Ovary (tissue), 9 donors: ENCODE data around the gene PITX2. TPM values are rescaled to one million over a fixed set of nuclear protein-coding genes. Genes with fewer than 3 reads are reported as not detected.

Experiments used
- DNase-seq, 5 donors: peaks; one replicate each; pipeline ENCODE4 v3.0.0-alpha.2; 2019 to 2020
- H3K27ac ChIP-seq, 2 donors: fragments of 200-600 bp; one replicate each; pipeline versions ENCODE4 v1.5.1 to v1.8.0; 2019 to 2022
- H3K27me3 ChIP-seq: fragments of 200-600 bp; one replicate; pipeline ENCODE4 v1.8.0; 2022
- H3K36me3 ChIP-seq: fragments of 200-600 bp; sonication (generic); one replicate; pipeline ENCODE4 v1.5.1; 2019
- H3K4me1 ChIP-seq: one replicate; pipeline ENCODE4 v1.8.1; 2013; ENCODE audit warnings: mild to moderate bottlenecking, moderate library complexity; ENCODE audit not compliant: insufficient read depth
- H3K4me3 ChIP-seq: fragments of 200-600 bp; sonication (generic); one replicate; pipeline ENCODE4 v1.5.1; 2017
- H3K9me3 ChIP-seq, 2 donors: fragments of 200-600 bp in 1 of 2; sonication (generic) in 1 of 2; one replicate each; pipeline versions ENCODE4 v1.5.1 to v1.8.1; 2013 to 2019; ENCODE audit warnings: mild to moderate bottlenecking in 1 of 2, moderate library complexity in 1 of 2
- EP300 ChIP-seq: sonication (generic); formaldehyde crosslinking; IDR thresholded peaks from one replicate; pipeline ENCODE4 v1.6.1; 2017; ENCODE audit warnings: antibody characterized with exemption
- POLR2A ChIP-seq: fragments of 450-650 bp; IDR thresholded peaks from one replicate; pipeline ENCODE4 v1.6.1; 2017; ENCODE audit warnings: antibody characterized with exemption, mild to moderate bottlenecking, moderate library complexity
- WGBS, 3 donors: extraction: QIAGEN DNeasy Blood & Tissue Kit in 1 of 3; methylation state at CpG; one replicate each; pipeline versions ENCODE4 v1.1.5 to v1.1.7; 2013 to 2017; 5-methylcytosine and 5-hydroxymethylcytosine counted together
- intact Hi-C, 4 donors: fragments of 100-400 bp; cut with DNase I; formaldehyde crosslinking; loops; one replicate each; pipeline versions ENCODE4 v1.11.0 to v1.15.1; 2022 to 2023
- polyA plus RNA-seq, 2 donors: library from polyadenylated mRNA; stranded (reverse); fragments of 200-250 nt in 1 of 2; fragments of 350-450 nt in 1 of 2; fragmentation: Illumina TruSeq in 1 of 2; extraction: RNeasy Lipid Tissue Mini Kit (QIAGEN cat#74804) in 1 of 2; gene quantifications; one replicate each; pipeline ENCODE4 v1.2.3, GENCODE V29; 2013 to 2014
- total RNA-seq, 7 donors: library from RNA; depleted of rRNA in 2 of 7; stranded (reverse); fragments of >200 nt in 2 of 7; fragmentation: NEBNext Ultra II Directional in 3 of 7; extraction: Animal tissue kit (Norgen Biotek cat#: 25700) in 3 of 7; gene quantifications; one replicate each; pipeline versions ENCODE4 v1.1.0 to v1.2.4, GENCODE V29; 2016 to 2023
- TF ChIP-seq, protein P1 (sequence below), 3 donors: fragments of 450-650 bp in 2 of 3; fragments of 200-600 bp in 1 of 3; IDR thresholded peaks; one replicate each; pipeline versions ENCODE4 v1.5.1 to v1.8.0; 2016 to 2022; ENCODE audit warnings: antibody characterized with exemption in 3 of 3, mild to moderate bottlenecking in 1 of 3
- donor health status: DM: no; HTN: no; CAD: no; lungs with moderate emphysema.
- donor health status: DM: no; HTN: no; CAD: no.
- donor health status: Bipolar disorder and iron deficiency.
- donor health status: DM: yes; HTN: yes; CAD: no.
- donor health status: DM: no; HTN: no; CAD: no.
- donor health status: DM: yes; HTN: yes; CAD: no.

The PITX2 gene
- total and polyA plus RNA-seq, 9 donors: 0.15 to 0.24 TPM; not detected in 7

GRCh38 chr4:110625576-110626257 is 2.8 kb upstream of the PITX2 start:
- Histone ChIP-seq H3K27ac (no peak overlapping the region), H3K27me3 (no peaks in the 10 kb centered on the region), H3K4me1 (peaks cover 6% of the 10 kb centered on the region), H3K36me3 (no peaks in the 10 kb centered on the region), H3K4me3 (no peak overlapping the region), H3K9me3 (no peaks in the 10 kb centered on the region)
- intact Hi-C loops: no loop called here
- TF ChIP-seq POLR2A (no peak), EP300 (no peak)
- TF ChIP-seq, protein P1, sequence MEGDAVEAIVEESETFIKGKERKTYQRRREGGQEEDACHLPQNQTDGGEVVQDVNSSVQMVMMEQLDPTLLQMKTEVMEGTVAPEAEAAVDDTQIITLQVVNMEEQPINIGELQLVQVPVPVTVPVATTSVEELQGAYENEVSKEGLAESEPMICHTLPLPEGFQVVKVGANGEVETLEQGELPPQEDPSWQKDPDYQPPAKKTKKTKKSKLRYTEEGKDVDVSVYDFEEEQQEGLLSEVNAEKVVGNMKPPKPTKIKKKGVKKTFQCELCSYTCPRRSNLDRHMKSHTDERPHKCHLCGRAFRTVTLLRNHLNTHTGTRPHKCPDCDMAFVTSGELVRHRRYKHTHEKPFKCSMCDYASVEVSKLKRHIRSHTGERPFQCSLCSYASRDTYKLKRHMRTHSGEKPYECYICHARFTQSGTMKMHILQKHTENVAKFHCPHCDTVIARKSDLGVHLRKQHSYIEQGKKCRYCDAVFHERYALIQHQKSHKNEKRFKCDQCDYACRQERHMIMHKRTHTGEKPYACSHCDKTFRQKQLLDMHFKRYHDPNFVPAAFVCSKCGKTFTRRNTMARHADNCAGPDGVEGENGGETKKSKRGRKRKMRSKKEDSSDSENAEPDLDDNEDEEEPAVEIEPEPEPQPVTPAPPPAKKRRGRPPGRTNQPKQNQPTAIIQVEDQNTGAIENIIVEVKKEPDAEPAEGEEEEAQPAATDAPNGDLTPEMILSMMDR (IDR thresholded peaks at IDR 0.05): no peak
- WGBS, 3 donors: 6 to 9% (median 8%) methylated on average over 9 of the region's 9 CpGs
- DNase-seq: no peak

DNA sequence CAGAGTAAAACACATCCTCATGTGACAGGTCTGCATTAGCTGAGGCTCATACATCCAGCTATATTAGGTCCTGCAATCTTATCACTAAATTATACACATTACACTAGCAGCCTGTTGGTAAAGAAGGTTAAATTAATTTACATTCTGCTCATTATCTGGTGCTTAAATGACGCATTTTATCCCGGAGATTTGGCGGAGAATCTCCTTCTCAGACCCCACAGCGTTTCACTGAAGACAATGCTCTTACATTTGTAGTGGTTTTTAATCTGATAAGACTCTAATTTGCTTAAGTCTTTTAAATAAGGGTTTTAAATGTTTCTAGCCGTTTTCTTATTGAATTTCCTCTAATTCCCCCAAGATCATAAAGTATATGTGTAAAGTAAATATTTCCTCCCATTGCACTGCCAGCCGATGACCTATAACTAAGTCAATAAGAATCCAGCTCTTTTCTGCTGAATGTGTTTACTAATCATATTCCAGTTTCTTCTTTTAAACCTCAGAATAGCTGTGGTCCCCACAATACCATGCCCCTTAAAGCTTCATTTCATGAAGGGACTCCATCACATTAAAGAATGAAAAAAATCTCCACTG is 2.1 kb upstream of the PITX2 start:
- no peak for DNase-seq
- no peak overlapping the region for H3K4me3 ChIP-seq
- peaks cover 6% of the 10 kb centered on the region for H3K4me1 ChIP-seq
- no peak overlapping the region for H3K27ac ChIP-seq
- intact Hi-C loops: no loop called here
- WGBS, 3 donors: 9 to 13% (median 12%) methylated on average over 6 of the region's 6 CpGs
- TF ChIP-seq, protein P1 (IDR thresholded peaks at IDR 0.05): no peak
- TF ChIP-seq EP300: no peak
- TF ChIP-seq POLR2A: no peak
- H3K9me3 ChIP-seq: no peaks in the 10 kb centered on the region
- H3K27me3 ChIP-seq: no peaks in the 10 kb centered on the region
- no peaks in the 10 kb centered on the region for H3K36me3 ChIP-seq

GRCh38 chr4:110624398-110624780 is 1.5 kb upstream of the PITX2 start:
- H3K27me3 ChIP-seq: no peaks in the 10 kb centered on the region
- TF ChIP-seq POLR2A: no peak
- 9 to 11% (median 9%) methylated on average over 3 of the region's 3 CpGs for WGBS, 3 donors
- DNase-seq: no peak
- no peaks in the 10 kb centered on the region for H3K9me3 ChIP-seq
- intact Hi-C loops: no loop called here
- H3K36me3 ChIP-seq: no peaks in the 10 kb centered on the region
- no peak overlapping the region for H3K27ac ChIP-seq
- peaks cover 6% of the 10 kb centered on the region for H3K4me1 ChIP-seq
- H3K4me3 ChIP-seq: no peak overlapping the region

DNA sequence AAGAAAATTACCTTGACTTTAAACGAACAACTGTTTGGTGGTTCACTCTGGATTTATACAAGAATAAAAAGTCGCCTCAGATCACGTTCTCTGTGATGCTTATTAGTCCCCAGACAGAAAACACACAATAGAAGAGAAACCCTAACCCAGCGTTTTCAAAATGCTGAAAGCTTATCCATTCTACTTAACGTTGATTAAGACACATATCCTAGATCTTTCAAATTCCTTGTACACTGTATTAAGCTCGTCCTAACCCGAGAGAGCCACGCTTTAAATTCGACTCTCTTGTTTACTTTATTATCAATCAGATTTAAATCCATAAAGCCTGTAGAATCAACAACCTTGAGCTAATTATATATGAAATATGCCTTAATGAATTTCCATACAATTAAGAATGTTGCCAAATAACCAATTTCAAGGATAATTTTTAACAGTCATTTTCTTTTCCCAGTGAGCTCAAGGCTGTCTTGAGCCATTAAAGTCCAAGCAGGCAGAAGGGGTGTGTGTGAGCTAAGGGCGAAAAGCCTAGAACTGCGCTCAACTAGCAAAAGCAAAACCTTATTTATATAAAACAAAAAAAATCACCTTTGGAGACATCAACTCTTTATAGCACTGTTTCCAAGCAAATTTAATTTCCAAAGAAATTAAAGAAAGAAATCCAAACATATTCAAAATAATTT is 981 bp upstream of the PITX2 start:
- Histone ChIP-seq H3K9me3 (no peaks in the 10 kb centered on the region), H3K4me1 (peaks cover 6% of the 10 kb centered on the region), H3K27me3 (no peaks in the 10 kb centered on the region), H3K4me3 (no peak overlapping the region), H3K27ac (no peak overlapping the region), H3K36me3 (no peaks in the 10 kb centered on the region)
- intact Hi-C loops: no loop called here
- 17 to 20% (median 19%) methylated on average over 11 of the region's 11 CpGs for WGBS, 3 donors
- no peak for DNase-seq
- no peak for TF ChIP-seq POLR2A
- TF ChIP-seq EP300: no peak
- TF ChIP-seq, protein P1 (IDR thresholded peaks at IDR 0.05): no peak
